Activated CD8-positive, alpha-beta memory T cell treated with anti-CD3 and anti-CD28 coated beads, Interleukin-2, amount 10 ng/mL, durations not matched to agents 7 days and 5 days (primary cell): Measurements from ENCODE around the gene DNM1. TPM values are rescaled to one million over a fixed set of nuclear protein-coding genes. Genes with fewer than 3 reads are reported as not detected.

Experiments
- ATAC-seq: fragments of 150-1000 bp; cut with Tn5 transposase; one replicate; pipeline ENCODE4 v1.10.0; 2021; ENCODE audit warnings: moderate library complexity
- CTCF ChIA-PET: fragments of 350-600 bp; sonication (Branson Sonifier 250); formaldehyde crosslinking; loops from one replicate; lab custom pipeline; 2021; ENCODE audit warnings: antibody characterized with exemption; lab: Charles Lee
- DNase-seq: peaks from one replicate; pipeline ENCODE4 v3.0.0-alpha.2; 2020
- H3K27ac Mint-ChIP-seq: one replicate; pipeline ENCODE4 v1.8.0; 2021; ENCODE audit warnings: mild to moderate bottlenecking, mixed read lengths
- H3K27me3 Mint-ChIP-seq: one replicate; pipeline ENCODE4 v1.8.0; 2021; ENCODE audit warnings: mixed read lengths
- H3K36me3 Mint-ChIP-seq: one replicate; pipeline ENCODE4 v1.8.0; 2021; ENCODE audit warnings: mild to moderate bottlenecking, mixed read lengths
- H3K4me1 Mint-ChIP-seq: one replicate; pipeline ENCODE4 v1.8.0; 2021; ENCODE audit warnings: mixed read lengths
- H3K4me3 Mint-ChIP-seq: one replicate; pipeline ENCODE4 v1.8.0; 2021; ENCODE audit warnings: mild to moderate bottlenecking, moderate library complexity, mixed read lengths
- H3K9me3 Mint-ChIP-seq: one replicate; pipeline ENCODE4 v1.8.0; 2022; ENCODE audit warnings: low read depth, mixed read lengths
- total RNA-seq, 2 experiments: library from RNA; stranded (reverse); gene quantifications; one replicate each; pipeline ENCODE4 v1.2.3, GENCODE V29; 2021

Gene DNM1
- total RNA-seq, 2 experiments from 2014 or later = 0.40 to 0.79 TPM

GRCh38 chr9:128182893-128183588 lies 20.1 kb upstream of the DNM1 start:
- no peak for ATAC-seq
- peaks cover 46% of the 10 kb centered on the region for H3K36me3 Mint-ChIP-seq
- CTCF ChIA-PET = interaction anchor here (1.5 kb wide), 1 partner anchor 13 kb away, joined by 5 read pairs; no protein-coding TSS in a partner anchor

GRCh38 chr9:128185979-128186965 lies 16.9 kb upstream of the DNM1 start:
- H3K4me1 Mint-ChIP-seq = peaks cover 30% of the 10 kb centered on the region
- ATAC-seq (no peak), DNase-seq (no peak)
- H3K36me3 Mint-ChIP-seq = peaks cover 28% of the 10 kb centered on the region
- no peak overlapping the region for H3K4me3 Mint-ChIP-seq
- H3K9me3 Mint-ChIP-seq = no peaks in the 10 kb centered on the region
- no peak overlapping the region for H3K27ac Mint-ChIP-seq
- CTCF ChIA-PET = interaction anchor here (0.7 kb wide), 1 partner anchor 26 kb away, joined by 3 read pairs; the partner anchor contains the start of gene BBLN
- no peaks in the 10 kb centered on the region for H3K27me3 Mint-ChIP-seq

More at GRCh38 chr9:128182893-128183588, 20.1 kb upstream of the DNM1 start:
- Mint-ChIP-seq H3K4me3 (no peak overlapping the region), H3K27ac (no peak overlapping the region), H3K4me1 (peaks cover 8% of the 10 kb centered on the region), H3K9me3 (peaks cover 6% of the 10 kb centered on the region), H3K27me3 (no peaks in the 10 kb centered on the region)
- no peak for DNase-seq

DNA sequence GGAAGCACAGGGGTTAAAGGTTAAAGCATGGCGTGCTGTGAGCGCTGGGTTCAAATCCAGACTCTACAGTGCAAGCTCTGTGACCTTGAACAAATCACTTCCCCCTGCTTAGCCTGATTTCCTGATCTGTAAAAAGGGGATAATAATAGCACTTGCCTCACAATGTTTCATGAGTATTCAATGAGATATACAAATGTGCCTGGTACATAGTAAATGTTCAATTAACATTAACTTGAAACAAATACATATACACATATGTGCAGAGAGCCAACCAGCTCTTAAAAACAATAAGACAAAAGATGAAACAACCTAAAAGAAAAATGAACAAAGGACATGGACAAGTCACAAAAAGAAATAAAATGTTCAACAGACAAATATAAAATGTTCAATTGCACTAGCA lies 15.8 kb upstream of the DNM1 start:
- peaks cover 26% of the 10 kb centered on the region for H3K36me3 Mint-ChIP-seq
- H3K4me1 Mint-ChIP-seq = peaks cover 34% of the 10 kb centered on the region
- H3K4me3 Mint-ChIP-seq = no peak overlapping the region
- H3K27me3 Mint-ChIP-seq = no peaks in the 10 kb centered on the region
- DNase-seq (no peak), ATAC-seq (no peak)
- CTCF ChIA-PET = interaction anchor here (0.7 to 1.1 kb wide), 3 partner anchors 27 to 154 kb away, joined by 3 read pairs; partner anchors contain the start of gene BBLN
- no peak overlapping the region for H3K27ac Mint-ChIP-seq
- no peaks in the 10 kb centered on the region for H3K9me3 Mint-ChIP-seq

DNA sequence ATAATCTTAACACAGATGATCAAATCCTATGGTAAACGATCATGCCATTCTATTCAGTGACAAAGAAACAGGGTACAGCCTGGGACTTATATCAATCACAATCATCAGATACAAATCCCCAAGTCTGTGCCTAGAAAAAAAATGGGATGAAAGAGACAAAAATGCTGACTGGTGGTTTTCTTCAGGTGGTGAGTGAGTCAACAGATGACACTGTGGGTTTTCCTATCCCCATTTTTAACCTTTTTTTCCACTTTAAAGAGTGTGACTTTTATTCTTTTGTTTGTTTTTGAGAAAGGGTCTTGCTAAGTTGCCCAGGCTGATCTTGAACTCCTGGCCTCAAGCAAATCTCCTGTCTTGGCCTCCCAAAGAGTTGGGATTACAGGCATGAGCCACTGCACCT lies 15.0 kb upstream of the DNM1 start:
- peaks cover 40% of the 10 kb centered on the region for H3K4me1 Mint-ChIP-seq
- no peak overlapping the region for H3K4me3 Mint-ChIP-seq
- no peak overlapping the region for H3K27ac Mint-ChIP-seq
- no peak for ATAC-seq
- DNase-seq = no peak
- peaks cover 22% of the 10 kb centered on the region for H3K36me3 Mint-ChIP-seq
- no peaks in the 10 kb centered on the region for H3K27me3 Mint-ChIP-seq
- H3K9me3 Mint-ChIP-seq = no peaks in the 10 kb centered on the region
- CTCF ChIA-PET = interaction anchor here (0.9 to 1.1 kb wide), 3 partner anchors 71 to 153 kb away, joined by 3 to 4 read pairs (median 3); no protein-coding TSS in a partner anchor

DNA sequence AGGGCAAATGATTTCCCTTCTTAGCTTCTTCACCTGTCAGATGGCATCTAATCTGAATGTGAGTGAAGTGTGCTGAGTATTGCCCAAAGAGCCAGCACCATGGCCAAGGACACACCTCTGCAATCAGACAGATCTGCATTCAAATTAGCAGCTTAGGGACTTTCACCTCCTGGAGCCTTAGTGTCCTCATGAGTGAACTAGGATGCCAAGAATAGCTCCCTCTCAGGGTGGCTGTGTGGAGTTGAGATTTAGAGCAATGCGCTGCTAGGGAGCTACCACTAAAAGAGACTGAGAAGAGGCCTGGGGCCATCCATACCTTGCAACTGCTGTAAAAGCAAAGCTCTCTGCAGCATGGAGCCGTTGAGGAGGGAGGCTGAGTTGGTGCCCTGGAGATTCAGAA lies 13.2 kb upstream of the DNM1 start:
- H3K9me3 Mint-ChIP-seq = no peaks in the 10 kb centered on the region
- peak overlapping the region; percentile 67 for H3K27ac Mint-ChIP-seq
- H3K4me3 Mint-ChIP-seq = peak overlapping the region; percentile 99

GRCh38 chr9:128190516-128191405 lies 12.4 kb upstream of the DNM1 start:
- CTCF ChIA-PET = interaction anchor here (0.8 to 3.1 kb wide), 12 partner anchors 10 to 151 kb away, joined by 3 to 24 read pairs (median 4); partner anchors contain the start of genes BBLN and DNM1
- peak overlapping the region; percentile 99 for H3K4me3 Mint-ChIP-seq
- no peaks in the 10 kb centered on the region for H3K9me3 Mint-ChIP-seq
- DNase-seq = peak; percentile 56
- H3K36me3 Mint-ChIP-seq = peaks cover 14% of the 10 kb centered on the region
- peak overlapping the region; percentile 93 for H3K27ac Mint-ChIP-seq
- ATAC-seq = peak; percentile 51
- H3K27me3 Mint-ChIP-seq = no peaks in the 10 kb centered on the region
- peaks cover 42% of the 10 kb centered on the region for H3K4me1 Mint-ChIP-seq

More for the DNA sequence above, 13.2 kb upstream of the DNM1 start:
- Mint-ChIP-seq H3K4me1 (peaks cover 42% of the 10 kb centered on the region), H3K36me3 (peaks cover 19% of the 10 kb centered on the region), H3K27me3 (no peaks in the 10 kb centered on the region)
- DNase-seq (no peak), ATAC-seq (no peak)
- CTCF ChIA-PET = interaction anchor here (0.8 to 3.1 kb wide), 10 partner anchors 10 to 151 kb away, joined by 3 to 24 read pairs (median 4); partner anchors contain the start of gene BBLN

- Mint-ChIP-seq H3K36me3 (peaks cover 14% of the 10 kb centered on the region), H3K9me3 (no peaks in the 10 kb centered on the region), H3K4me3 (peak within 1 kb of the TSS; percentile 99), H3K4me1 (peaks cover 42% of the 10 kb centered on the region), H3K27ac (peak within 1 kb of the TSS; percentile 93), H3K27me3 (no peaks in the 10 kb centered on the region)
- DNase-seq (peak; percentile 81), ATAC-seq (peak; percentile 91)
- CTCF ChIA-PET = interaction anchor here (0.8 to 3.1 kb wide), 6 partner anchors 9 to 150 kb away, joined by 3 to 24 read pairs (median 8); partner anchors contain the start of genes BBLN and DNM1
These were observed 11.7 kb upstream of the DNM1 start, which contains the start of gene CIZ1 for GRCh38 chr9:128191406-128192046. TSS of gene CIZ1 (minus strand) at chr9:128191572. CDS start at chr9:128190857, 715 bp downstream.

DNA sequence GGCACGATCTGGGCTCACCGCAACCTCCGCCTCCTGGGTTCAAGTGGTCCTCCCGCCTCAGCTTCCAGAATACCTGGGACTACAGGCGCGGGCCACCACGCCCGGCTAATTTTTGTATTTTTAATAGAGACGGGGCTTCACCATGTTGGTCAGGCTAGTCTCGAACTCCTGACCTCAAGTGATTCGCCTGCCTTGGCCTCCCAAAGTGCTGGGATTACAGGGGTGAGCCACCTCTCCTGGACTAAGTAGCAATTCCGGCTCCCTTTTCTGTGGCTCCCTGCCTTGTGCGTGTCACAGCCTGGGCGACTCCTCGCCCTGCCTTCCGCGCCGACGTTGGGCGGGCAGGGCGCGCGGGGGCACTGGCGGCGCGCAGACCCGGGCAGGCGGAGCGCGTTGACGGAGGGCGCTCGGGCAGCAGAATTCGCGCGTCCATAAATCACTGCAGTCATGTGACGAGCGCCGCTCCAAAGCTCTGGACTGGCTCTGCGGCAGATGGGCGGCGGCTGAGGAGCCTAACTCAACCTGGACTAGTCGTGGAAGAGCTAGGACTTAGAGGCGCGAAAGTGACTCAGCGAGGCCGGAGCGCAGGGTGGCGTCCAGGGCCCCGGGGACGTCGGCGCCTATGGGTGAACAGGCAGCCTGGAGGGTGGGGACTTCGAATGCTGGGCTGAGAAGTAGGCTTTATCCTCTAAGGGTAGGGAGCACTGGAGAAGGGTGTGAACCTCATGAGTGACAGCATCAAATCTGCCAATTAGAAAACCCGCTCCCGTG lies 10.4 kb upstream of the DNM1 start:
- peaks cover 12% of the 10 kb centered on the region for H3K36me3 Mint-ChIP-seq
- CTCF ChIA-PET = interaction anchor here (1.3 to 3.1 kb wide), 3 partner anchors 11 to 169 kb away, joined by 4 to 24 read pairs (median 4); partner anchors contain the start of genes BBLN and DNM1
- H3K27me3 Mint-ChIP-seq = no peaks in the 10 kb centered on the region
- DNase-seq = peak; percentile 62
- no peaks in the 10 kb centered on the region for H3K9me3 Mint-ChIP-seq
- peaks cover 39% of the 10 kb centered on the region for H3K4me1 Mint-ChIP-seq
- H3K4me3 Mint-ChIP-seq = peak overlapping the region; percentile 39
- ATAC-seq = peak; percentile 54
- H3K27ac Mint-ChIP-seq = no peak overlapping the region

- ATAC-seq (no peak), DNase-seq (no peak)
- Mint-ChIP-seq H3K27me3 (no peaks in the 10 kb centered on the region), H3K9me3 (no peaks in the 10 kb centered on the region), H3K4me3 (no peak overlapping the region), H3K27ac (no peak overlapping the region), H3K36me3 (peaks cover 7% of the 10 kb centered on the region), H3K4me1 (peaks cover 34% of the 10 kb centered on the region)
- CTCF ChIA-PET = interaction anchor here (1.3 to 1.4 kb wide), 2 partner anchors 10 to 168 kb away, joined by 4 read pairs; partner anchors contain the start of gene DNM1
These were observed 9.6 kb upstream of the DNM1 start for GRCh38 chr9:128193469-128194096.

GRCh38 chr9:128201441-128202369 lies 1.5 kb upstream of the DNM1 start:
- ATAC-seq (no peak), DNase-seq (no peak)
- no peaks in the 10 kb centered on the region for H3K9me3 Mint-ChIP-seq
- H3K4me1 Mint-ChIP-seq = peaks cover 14% of the 10 kb centered on the region
- no peaks in the 10 kb centered on the region for H3K36me3 Mint-ChIP-seq
- H3K27me3 Mint-ChIP-seq = peaks cover 24% of the 10 kb centered on the region
- CTCF ChIA-PET = interaction anchor here (0.6 to 3.2 kb wide), 4 partner anchors 12 to 929 kb away, joined by 3 to 15 read pairs (median 4); partner anchors contain the start of gene CIZ1
- H3K27ac Mint-ChIP-seq = no peak overlapping the region
- H3K4me3 Mint-ChIP-seq = no peak overlapping the region
